B cell (primary cell): ENCODE results near the gene AGBL3. TPM values are rescaled to one million over a fixed set of nuclear protein-coding genes. Genes with fewer than 3 reads are reported as not detected.

ENCODE experiments used
- ATAC-seq: fragments of 200-7000 bp; cut with Tn5 transposase; one replicate; pipeline ENCODE4 v1.10.0; 2021; ENCODE audit warnings: low read depth, mild to moderate bottlenecking, moderate number of reproducible peaks, moderate library complexity
- CTCF ChIA-PET: fragments of 350-600 bp; sonication (Branson Sonifier 250); formaldehyde crosslinking; loops from one replicate; lab custom pipeline; 2021; ENCODE audit warnings: antibody characterized with exemption, inconsistent platforms; lab: Charles Lee
- POLR2A ChIA-PET: fragments of 350-600 bp; sonication (Branson Sonifier 250); formaldehyde crosslinking; loops from one replicate; lab custom pipeline; 2021; ENCODE audit warnings: antibody characterized with exemption; lab: Charles Lee
- DNase-seq: peaks from one replicate; pipeline ENCODE4 v3.0.0; 2013
- H2AFZ ChIP-seq: 2 replicates; pipeline ENCODE4 v1.6.1; 2012; ENCODE audit warnings: mild to moderate bottlenecking, low read depth, low read length; ENCODE audit not compliant: insufficient read depth, poor library complexity, severe bottlenecking
- H3K27ac ChIP-seq, 2 donors: 1 replicate in 1 of 2; 2 replicates in 1 of 2; pipeline ENCODE4 v1.5.1; 2012 to 2013; ENCODE audit warnings: low read length in 2 of 2, mild to moderate bottlenecking in 2 of 2, moderate library complexity in 1 of 2
- H3K27me3 ChIP-seq, 4 experiments: fragments of 200-600 bp in 1 of 4; sonication (generic) in 1 of 4; replicated peaks in 1 of 4; 1 replicate in 2 of 4; 2 replicates in 2 of 4; pipeline versions ENCODE4 v1.6.1 to v1.7.0; 2013 to 2016; ENCODE audit warnings: low read length in 3 of 4, mild to moderate bottlenecking in 2 of 4, mixed read lengths in 1 of 4, moderate library complexity in 1 of 4; ENCODE audit not compliant: insufficient read depth in 4 of 4, control insufficient read depth in 3 of 4; ENCODE audit errors: control extremely low read depth in 1 of 4
- H3K36me3 ChIP-seq, 2 experiments: replicated peaks in 1 of 2; 1 replicate in 1 of 2; 2 replicates in 1 of 2; pipeline versions ENCODE4 v1.6.1 to v1.7.1; 2013; ENCODE audit warnings: low read length in 1 of 2; ENCODE audit not compliant: insufficient read depth in 2 of 2, control insufficient read depth in 1 of 2; ENCODE audit errors: control extremely low read depth in 1 of 2, extremely low read depth in 1 of 2
- H3K4me1 ChIP-seq, 2 donors: fragments of 200-600 bp in 1 of 2; sonication (generic) in 1 of 2; 1 replicate in 1 of 2; 2 replicates in 1 of 2; pipeline versions ENCODE4 v1.5.1 to v1.6.1; 2013 to 2017; ENCODE audit warnings: low read length in 2 of 2; ENCODE audit not compliant: control insufficient read depth in 2 of 2, insufficient read depth in 2 of 2
- H3K4me2 ChIP-seq: replicated peaks from 2 replicates; pipeline ENCODE3; 2012; ENCODE audit warnings: mild to moderate bottlenecking, low read depth, low read length; ENCODE audit not compliant: poor library complexity, severe bottlenecking
- H3K4me3 ChIP-seq, 5 experiments: fragments of 200-600 bp in 1 of 5; sonication (generic) in 1 of 5; 1 replicate in 3 of 5; 2 replicates in 2 of 5; pipeline versions ENCODE4 v1.5.1 to v1.7.0; 2011 to 2016; ENCODE audit warnings: low read length in 4 of 5, mild to moderate bottlenecking in 4 of 5, low read depth in 2 of 5, control low read depth in 1 of 5, moderate library complexity in 1 of 5; ENCODE audit not compliant: insufficient read depth in 1 of 5; ENCODE audit errors: control extremely low read depth in 1 of 5, extremely low read depth in 1 of 5
- H3K79me2 ChIP-seq: fragments of 200-600 bp; sonication (generic); one replicate; pipeline ENCODE4 v1.6.0; 2016; ENCODE audit warnings: low read length; ENCODE audit not compliant: control insufficient read depth, insufficient read depth
- H3K9ac ChIP-seq: fragments of 200-600 bp; sonication (generic); 2 replicates; pipeline ENCODE4 v1.6.1; 2017; ENCODE audit warnings: mild to moderate bottlenecking, low read length, moderate library complexity
- H3K9me3 ChIP-seq, 3 donors: one replicate each; pipeline versions ENCODE4 v1.6.1 to v1.7.1; 2013; ENCODE audit warnings: low read length in 2 of 3; ENCODE audit not compliant: control insufficient read depth in 2 of 3, insufficient read depth in 1 of 3; ENCODE audit errors: control extremely low read depth in 1 of 3
- H4K20me1 ChIP-seq: 2 replicates; pipeline ENCODE4 v1.6.0; 2012; ENCODE audit warnings: mild to moderate bottlenecking, low read length; ENCODE audit not compliant: insufficient read depth, control insufficient read depth, poor library complexity, severe bottlenecking
- H3K27ac Mint-ChIP-seq: one replicate; pipeline ENCODE4 v1.8.0; 2021; ENCODE audit warnings: mixed read lengths
- H3K27me3 Mint-ChIP-seq: one replicate; pipeline ENCODE4 v1.8.0; 2021; ENCODE audit warnings: mixed read lengths
- H3K4me1 Mint-ChIP-seq: one replicate; pipeline ENCODE4 v1.8.0; 2021; ENCODE audit warnings: mixed read lengths
- H3K4me3 Mint-ChIP-seq: one replicate; pipeline ENCODE4 v1.8.0; 2021; ENCODE audit warnings: mixed read lengths
- H3K9me3 Mint-ChIP-seq: one replicate; pipeline ENCODE4 v1.8.0; 2022; ENCODE audit warnings: mixed read lengths; ENCODE audit not compliant: insufficient read depth
- CTCF ChIP-seq: fragments of 200-600 bp; IDR thresholded peaks from one replicate; pipeline ENCODE4 v1.8.0; 2022; ENCODE audit warnings: antibody characterized with exemption, mild to moderate bottlenecking
- EZH2 ChIP-seq: IDR thresholded peaks from 2 replicates; pipeline ENCODE4 v1.6.1; 2012; ENCODE audit warnings: borderline replicate concordance, low read depth, mild to moderate bottlenecking, moderate library complexity, low read length; ENCODE audit not compliant: insufficient read depth, poor library complexity, severe bottlenecking
- WGBS: methylation state at CpG from one replicate; pipeline ENCODE4 v1.1.5; 2013; ENCODE audit warnings: missing lambda C conversion rate; ENCODE audit not compliant: insufficient coverage; 5-methylcytosine and 5-hydroxymethylcytosine counted together
- intact Hi-C: fragments of 100-400 bp; cut with micrococcal nuclease; formaldehyde crosslinking; loops from one replicate; pipeline ENCODE4 v1.10.0; 2022
- polyA plus RNA-seq: library from polyadenylated mRNA; depleted of rRNA; stranded (reverse); fragments of >200 nt; gene quantifications from 2 replicates; pipeline ENCODE4 v1.2.3, GENCODE V29; 2012
- total RNA-seq, 2 donors: library from RNA; stranded (reverse); fragments of 120-200 nt in 1 of 2; gene quantifications; 1 replicate in 1 of 2; 2 replicates in 1 of 2; pipeline versions ENCODE4 v1.2.3 to v1.2.4, GENCODE V29; 2013 to 2022

AGBL3 gene
- total and polyA plus RNA-seq, 2 donors (not counting 1 experiment from before 2014, with no cell fraction given): 0.51 to 10.9 TPM

GRCh38 chr7:135079068-135079467 is 92.8 kb downstream of the AGBL3 start:
- H2AFZ ChIP-seq: no peak overlapping the region
- Mint-ChIP-seq H3K4me3 (no peak overlapping the region), H3K27ac (no peak overlapping the region), H3K9me3 (no peaks in the 10 kb centered on the region), H3K27me3 (no peaks in the 10 kb centered on the region), H3K4me1 (no peaks in the 10 kb centered on the region)
- H4K20me1 ChIP-seq: no peaks in the 10 kb centered on the region
- no peak overlapping the region for H3K4me3 ChIP-seq
- H3K4me1 ChIP-seq: no peaks in the 10 kb centered on the region
- TF ChIP-seq CTCF (no peak), EZH2 (no peak)
- ChIA-PET POLR2A (no interaction called here), CTCF (no interaction called here)
- no peaks in the 10 kb centered on the region for H3K79me2 ChIP-seq
- no peak overlapping the region for H3K4me2 ChIP-seq
- no peak overlapping the region for H3K9ac ChIP-seq
- ATAC-seq (no peak), DNase-seq (no peak)
- H3K27ac ChIP-seq: no peak overlapping the region
- no peaks in the 10 kb centered on the region for H3K36me3 ChIP-seq
- H3K9me3 ChIP-seq: no peaks in the 10 kb centered on the region
- no peaks in the 10 kb centered on the region for H3K27me3 ChIP-seq
- intact Hi-C loops: no loop called here

DNA sequence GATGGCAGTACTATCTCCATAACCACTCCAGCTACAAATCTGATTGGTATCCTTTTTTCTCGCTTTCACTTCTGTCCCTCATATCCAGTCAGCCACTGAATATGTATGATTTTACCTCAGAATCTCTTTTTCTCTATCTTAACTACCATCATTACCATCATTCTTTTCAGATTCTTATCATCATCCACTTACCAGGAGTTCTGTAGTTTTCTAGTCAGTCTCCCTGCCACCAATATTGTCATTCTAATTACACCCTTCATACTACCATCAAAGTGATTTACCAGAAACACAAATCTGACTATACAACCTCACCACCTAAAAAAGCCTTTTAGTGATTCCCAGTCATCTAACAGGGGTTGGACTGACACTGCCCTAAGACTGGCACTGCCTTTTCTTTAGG is 96.7 kb downstream of the AGBL3 start:
- Mint-ChIP-seq H3K9me3 (no peaks in the 10 kb centered on the region), H3K27ac (no peak overlapping the region), H3K27me3 (no peaks in the 10 kb centered on the region), H3K4me1 (no peaks in the 10 kb centered on the region), H3K4me3 (no peak overlapping the region)
- no peak for DNase-seq
- Histone ChIP-seq H3K27ac (no peak overlapping the region), H3K4me1 (no peaks in the 10 kb centered on the region), H3K27me3 (no peaks in the 10 kb centered on the region), H3K79me2 (no peaks in the 10 kb centered on the region), H4K20me1 (no peaks in the 10 kb centered on the region), H3K9me3 (peaks cover 0 to 3% (median 0%) of the 10 kb centered on the region in 3 donors), H3K9ac (no peak overlapping the region), H3K4me2 (no peak overlapping the region), H3K4me3 (no peak overlapping the region), H2AFZ (no peak overlapping the region), H3K36me3 (no peaks in the 10 kb centered on the region)
- intact Hi-C loops: no loop called here
- TF ChIP-seq CTCF: no peak
- TF ChIP-seq EZH2: no peak
- ChIA-PET CTCF (no interaction called here), POLR2A (no interaction called here)
- ATAC-seq: no peak
- 0% methylated on average over 1 of the region's 1 CpG for WGBS
